ENCODE measurements around the gene GLYR1.
A peak's percentile ranks its signal among the peaks of the same experiment; 100 is the strongest.
"Not testable (repeated sequence)": the region's sequence is repeated elsewhere in the genome, so short reads cannot be mapped to it uniquely, and the experiment has no call there.

Gene GLYR1

DNA sequence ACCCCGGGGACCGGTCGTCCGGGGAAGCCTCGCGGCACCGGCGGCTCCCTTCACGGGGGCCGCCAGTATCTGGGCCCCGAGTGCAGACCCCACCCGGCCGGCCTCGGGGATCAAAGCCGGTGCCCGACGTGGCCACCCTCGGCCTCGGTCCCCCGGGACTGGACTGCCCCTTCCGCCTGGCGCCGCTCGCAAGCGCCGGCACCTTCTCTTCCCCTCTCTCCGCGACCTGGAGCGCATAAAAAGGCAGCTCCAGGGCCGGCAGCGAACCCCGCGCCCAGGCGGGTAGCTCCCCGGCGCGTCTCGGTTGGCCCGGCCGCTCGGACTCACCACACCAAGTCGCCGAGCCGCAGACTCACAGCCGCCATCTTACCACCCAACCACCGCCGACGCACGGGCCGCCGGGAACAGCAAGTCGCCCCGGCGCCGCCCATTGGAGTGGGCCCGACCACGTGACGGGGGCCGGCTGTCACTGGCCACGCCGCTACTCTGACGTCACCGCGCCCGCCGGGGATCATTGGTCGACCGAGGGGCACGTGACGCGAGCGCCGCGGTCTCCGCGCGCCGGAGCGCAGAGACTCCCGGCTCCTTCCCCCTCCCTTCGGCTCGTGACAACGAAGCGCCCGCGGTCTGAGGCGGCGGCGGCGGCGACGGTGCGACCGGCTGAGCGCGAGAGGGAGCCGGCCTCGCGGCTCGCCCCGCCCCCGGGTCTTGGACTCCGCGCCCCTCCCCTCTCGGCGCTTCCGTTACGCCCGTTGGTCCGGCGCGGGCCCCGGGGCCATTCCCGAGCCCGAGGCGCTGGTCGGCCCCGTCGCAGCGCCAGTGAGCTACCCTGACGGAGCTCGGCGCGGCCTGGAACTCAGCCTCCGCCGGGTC is at the start of gene GLYR1, which contains the start of gene UBN1:
Gene GLYR1, minus strand, starts transcription at position 388 of the 873 bp plus-strand sequence. Its CDS starts 23 bp downstream, at position 365.
Gene UBN1, plus strand, starts transcription at position 581 of the 873 bp plus-strand sequence. CDS start 5,437 bp downstream, outside the sequence.
- DNase-seq = peak; percentile 88

- not testable (repeated sequence) for DNase-seq
Measured at GRCh38 chr16:4896761-4897160, 49.7 kb upstream of the GLYR1 start.

GRCh38 chr16:4895366-4895765 is 48.3 kb upstream of the GLYR1 start:
- no peak for DNase-seq

GRCh38 chr16:4894276-4895150 is 47.4 kb upstream of the GLYR1 start:
- DNase-seq = no peak

DNA sequence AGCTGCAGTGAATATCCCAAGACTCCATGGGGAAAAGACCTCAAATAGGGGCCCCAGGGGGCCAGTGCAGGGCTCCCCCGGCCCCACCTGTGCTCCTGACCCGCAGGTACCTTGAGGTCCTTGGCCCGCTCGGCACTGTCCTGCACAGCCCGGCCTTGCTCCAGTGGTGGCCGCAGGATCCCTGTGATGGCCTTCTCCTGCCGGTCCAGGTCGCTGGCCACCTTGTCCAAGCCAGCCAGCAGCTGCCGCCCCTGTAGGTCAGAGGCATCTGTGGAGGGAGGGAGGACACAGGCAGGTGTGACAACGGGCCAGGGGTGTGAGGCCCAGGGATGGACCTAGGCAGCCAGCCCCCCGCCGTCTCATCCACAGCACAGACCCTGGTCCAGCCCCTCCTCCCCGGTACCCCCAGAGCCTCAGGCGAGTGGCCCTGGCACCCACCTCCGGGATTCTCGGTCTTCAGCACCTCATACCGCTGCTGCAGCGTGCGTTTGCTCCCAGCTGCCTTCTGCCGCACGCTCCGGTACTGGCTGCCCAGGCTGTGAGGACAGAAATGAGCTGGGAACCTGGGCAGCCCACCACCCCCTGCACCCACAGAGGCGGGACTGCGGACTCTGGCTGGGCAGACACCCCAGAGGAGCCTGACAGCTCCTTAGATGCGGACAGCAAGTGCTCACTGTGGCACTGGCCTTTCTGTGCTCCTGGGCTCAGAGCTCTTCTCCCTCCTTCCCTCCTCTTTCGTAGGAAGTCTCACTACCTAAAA is 46.2 kb upstream of the GLYR1 start:
- no peak for DNase-seq

DNA sequence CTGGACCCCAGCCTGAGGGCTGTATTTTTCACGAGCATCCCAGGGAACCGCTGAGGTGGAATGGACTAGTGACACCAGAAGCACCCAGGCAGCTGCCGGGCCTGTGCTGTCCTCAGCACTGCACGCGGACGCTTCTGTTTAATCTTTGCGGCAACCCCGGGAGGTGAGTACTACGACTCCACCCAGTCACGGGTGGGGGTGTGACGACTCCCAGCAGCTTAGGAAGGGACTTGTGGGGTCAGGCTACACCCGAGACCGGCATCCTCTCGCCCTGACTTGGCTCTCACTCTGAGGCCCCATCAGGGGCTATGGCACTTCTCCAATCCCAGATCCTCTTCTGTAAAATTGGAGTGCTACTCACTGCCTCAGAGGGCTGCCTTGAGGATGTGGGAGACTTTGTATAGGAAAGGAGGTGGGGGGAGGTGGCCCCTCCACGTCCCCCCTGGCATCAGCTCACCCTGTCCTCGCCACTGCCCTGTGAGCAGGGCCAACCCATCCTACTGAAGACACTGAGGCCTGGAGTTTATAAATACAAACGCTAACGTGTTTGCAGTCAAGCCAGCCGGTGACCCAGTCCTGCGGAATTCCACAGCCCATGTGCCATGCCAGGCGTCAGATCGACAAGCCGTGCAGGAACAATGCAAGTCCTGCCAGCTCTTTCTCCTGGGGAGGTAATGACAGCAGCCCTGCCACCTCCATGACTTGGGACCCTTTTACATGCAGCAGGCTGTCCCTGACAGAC is 45.4 kb upstream of the GLYR1 start:
- DNase-seq = no peak

DNA sequence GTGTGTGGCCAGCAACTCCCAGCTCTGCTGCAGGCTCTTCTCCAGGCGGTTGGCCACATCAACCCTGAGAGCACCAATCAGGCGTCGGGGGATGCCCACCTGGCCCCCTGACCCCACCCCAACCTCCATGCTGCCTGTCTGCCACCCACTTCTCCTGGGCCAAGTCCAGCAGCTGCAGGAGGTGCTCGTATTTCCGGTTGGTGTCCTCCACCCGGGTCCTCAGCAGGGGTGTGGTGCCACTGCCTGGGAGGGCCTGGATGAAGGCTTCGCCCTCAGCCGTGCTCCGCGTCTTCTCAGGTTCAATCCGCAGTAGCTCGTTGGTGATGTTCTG is 44.8 kb upstream of the GLYR1 start:
- DNase-seq = no peak

GRCh38 chr16:4891097-4891885 is 44.2 kb upstream of the GLYR1 start:
- no peak for DNase-seq

DNA sequence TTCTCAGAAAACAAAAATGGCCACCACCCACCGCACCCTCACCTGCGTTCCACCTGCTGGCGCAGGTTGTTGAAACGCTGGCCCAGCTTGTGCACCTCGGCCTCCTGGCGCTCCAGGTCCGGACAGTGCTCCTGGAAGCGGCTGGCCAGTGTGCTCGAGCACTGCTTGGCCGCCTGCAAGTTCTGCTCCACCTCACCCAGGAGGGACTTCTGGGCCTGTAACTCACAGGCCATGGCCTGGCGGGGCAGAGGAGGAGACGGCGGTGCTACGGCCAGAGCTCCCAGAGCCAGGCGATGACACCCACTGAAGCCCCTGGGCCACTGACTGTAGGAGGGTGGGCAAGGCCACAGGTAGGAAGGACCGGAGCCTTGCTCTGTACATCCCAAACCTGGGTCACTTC is 43.6 kb upstream of the GLYR1 start:
- DNase-seq = no peak

GRCh38 chr16:4890026-4890425 is 42.9 kb upstream of the GLYR1 start:
- no peak for DNase-seq

DNA sequence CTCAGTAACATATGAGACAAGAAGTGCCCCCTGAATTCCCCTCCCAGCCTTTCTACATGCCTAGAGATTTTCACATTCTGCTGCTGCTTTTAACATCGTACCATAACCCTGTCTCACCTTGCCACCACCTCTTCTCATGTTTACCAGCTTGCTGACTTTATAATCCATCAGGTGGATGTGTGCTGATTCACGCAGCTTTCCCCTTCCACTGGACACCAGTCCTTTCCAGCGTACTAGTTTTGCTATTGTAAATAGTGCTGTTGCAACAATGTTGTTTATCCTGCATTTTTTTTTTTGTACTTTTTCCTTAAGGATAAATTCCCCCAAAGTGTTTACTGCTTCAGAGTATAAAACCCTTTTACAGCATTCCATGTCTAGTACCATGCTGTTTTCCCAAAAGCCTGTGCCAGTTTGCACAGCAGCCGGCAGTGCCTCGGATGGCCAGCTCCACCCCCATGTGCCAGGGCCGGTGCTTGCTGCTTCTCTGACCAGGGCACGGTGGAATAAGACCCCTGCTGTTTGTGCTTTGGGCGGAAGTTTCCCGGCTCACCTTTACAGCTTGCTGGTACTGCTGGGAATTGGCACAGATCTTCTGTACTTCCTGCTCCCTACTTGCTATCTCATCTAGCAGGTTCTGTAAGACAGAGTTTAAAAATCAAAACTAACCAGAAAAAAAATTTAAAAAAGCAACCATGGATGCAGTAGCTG is 41.5 kb upstream of the GLYR1 start:
- no peak for DNase-seq

DNA sequence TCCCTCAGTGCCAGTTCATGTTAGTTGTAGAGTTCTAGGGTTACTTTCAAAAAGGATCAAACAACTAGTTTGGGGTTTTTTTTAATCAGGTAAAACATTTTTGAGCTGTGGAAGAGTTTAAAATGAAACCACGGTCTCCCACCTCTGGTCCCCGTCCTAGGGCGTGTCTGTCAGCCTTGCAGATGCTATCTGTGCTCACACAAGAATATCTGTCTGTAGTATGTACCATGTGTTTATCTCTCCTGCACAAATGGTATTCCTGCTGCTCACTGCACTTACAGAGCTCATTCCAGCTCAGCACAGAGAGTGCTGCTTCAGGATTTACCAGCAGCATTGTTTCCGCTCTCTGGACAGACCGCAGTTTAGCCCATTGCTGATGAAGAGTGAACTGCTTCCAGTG is 39.1 kb upstream of the GLYR1 start:
- DNase-seq = no peak

DNA sequence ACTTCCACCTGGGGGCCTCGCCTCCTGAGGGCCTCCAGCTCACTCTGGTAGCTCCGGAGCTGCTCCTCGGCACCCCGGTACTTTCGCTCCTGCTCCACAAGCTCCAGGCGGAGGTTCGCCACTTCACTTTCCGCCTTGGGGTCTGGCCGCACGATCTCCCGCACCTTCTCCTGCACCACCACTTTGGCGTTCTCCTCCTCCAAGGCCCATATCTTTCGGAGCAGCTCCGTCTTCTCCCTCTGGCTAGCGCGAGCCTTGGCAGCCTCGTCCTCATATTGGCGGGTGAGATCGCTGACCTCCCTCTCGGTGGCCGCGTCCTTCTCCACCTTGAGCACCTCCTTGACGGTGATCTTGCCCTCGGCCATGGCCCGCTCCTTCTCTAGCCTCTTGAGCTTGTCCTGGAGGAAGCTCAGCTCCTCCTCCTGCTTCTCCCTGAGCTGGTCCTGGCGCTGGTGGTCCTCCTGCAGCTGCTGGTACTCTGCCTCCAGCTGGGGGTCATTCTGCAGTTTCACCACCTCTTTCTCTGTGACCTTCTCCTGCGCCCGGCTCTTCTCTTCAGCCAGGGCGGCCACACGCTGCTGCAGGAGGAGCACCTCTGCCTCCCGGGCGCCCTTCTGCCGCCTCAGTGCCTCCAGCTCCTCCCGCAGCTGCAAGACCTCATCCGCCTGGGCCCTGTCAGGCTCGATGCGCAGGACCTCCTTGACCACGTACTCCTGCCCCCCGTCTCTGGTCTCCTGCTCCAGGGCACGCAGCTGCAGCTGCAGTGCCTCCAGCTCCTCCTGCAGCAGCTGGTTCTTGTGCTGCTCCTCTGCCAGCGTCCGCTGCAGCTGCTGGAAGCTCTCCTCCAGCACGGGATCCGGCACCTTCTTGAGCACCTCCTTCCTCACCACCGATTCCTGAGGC is 38.1 kb upstream of the GLYR1 start:
- DNase-seq = no peak

DNA sequence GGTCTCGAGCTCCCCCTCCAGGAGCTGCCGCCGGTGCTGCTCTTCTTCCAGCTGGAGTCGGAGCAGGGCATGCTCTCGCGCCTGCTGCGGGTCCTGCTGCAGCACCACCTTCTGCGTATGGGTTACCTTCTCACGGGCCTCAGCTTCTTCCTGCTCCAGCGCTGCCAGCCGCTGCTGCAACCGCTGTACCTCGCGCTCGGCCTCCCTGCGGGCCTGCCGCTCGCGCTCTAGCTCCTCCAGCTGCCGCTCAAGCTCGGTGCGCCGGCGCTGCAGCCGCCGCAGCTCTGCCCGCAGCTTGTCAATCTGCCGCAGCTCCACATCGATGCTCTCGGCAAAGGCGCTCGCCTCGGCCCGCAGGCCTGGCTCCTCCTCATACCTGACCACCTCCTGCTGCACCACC is 37.1 kb upstream of the GLYR1 start:
- DNase-seq = no peak

DNA sequence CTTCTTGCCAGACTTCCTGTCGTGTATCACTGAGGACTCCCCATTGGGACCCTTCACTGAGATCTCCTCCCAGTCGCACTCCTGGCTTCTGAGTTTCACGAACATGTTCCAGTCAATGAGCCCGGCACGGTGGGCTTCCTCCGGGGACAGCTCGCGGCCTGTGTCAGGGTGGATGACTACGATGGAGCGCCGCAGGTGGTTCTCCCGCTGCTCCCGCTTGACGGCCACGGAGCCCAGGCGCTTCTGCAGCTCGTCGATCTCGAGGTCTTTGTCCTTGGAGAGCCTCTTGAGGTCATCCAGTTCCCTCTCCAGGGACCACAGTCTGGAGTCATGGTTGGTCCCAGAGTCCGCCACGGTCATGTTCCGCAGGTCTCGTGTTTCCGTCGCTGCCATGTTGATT is 36.4 kb upstream of the GLYR1 start:
- no peak for DNase-seq

DNA sequence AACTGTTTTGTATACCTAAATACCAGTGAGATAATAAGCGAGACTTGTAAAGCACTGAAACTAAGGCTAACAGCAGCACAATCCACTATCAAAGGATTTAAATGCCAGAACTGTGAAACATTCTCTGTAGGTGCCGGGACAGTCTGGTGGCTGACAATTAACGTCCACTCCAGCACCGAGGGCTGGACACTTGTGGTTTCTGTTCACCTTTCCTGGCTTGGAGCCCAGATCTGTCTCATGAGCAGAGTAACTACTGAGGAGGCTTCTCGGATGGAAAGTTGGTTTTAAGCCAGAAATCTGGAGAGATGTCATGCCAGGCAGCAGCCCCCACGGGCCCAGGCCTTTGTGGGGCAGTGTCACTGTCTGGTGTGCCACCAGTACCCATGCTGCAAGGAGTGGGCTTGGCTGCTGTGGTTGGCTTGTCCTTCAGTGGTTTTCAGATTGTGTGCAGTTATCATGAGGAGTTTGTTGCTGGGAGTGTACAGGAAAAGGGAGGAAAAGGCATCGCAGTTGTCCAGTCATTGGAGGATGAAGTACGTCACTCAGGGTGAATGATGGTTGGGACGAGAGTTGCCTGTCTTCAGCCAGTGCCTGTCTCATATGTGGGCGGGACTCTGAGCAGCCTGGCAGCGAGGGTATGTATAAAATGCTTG is 35.7 kb upstream of the GLYR1 start:
- DNase-seq = no peak

DNA sequence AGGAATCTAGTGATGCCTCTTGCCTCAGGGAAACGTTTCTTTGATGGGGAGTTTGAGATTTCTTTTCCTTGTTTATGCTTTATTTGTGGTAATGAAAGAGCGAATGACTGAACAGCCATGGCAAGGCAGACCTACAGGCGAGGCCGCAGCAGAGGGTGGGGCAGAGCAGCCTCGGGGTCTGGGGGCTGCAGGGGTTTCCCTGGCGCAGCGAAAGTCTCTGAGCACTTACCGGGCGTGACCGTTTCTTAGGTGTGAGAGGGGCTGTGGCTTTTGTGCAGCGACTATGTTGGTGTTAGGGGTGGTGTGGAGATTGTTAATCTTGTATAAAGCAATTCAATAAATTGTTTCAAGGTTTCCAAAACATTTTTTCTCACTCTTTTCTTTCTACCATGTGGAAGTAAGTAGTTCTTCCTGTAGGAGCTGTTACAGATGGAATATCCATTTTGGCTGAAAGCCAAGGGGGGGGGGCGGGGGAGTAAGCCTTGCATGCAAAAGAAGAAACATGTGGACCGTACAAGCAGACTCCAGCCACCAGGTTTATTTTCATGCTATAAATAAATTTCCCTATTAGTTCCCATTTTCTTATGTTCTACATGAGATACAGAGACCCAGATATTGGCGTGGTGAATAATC is 35.0 kb upstream of the GLYR1 start:
- no peak for DNase-seq

DNA sequence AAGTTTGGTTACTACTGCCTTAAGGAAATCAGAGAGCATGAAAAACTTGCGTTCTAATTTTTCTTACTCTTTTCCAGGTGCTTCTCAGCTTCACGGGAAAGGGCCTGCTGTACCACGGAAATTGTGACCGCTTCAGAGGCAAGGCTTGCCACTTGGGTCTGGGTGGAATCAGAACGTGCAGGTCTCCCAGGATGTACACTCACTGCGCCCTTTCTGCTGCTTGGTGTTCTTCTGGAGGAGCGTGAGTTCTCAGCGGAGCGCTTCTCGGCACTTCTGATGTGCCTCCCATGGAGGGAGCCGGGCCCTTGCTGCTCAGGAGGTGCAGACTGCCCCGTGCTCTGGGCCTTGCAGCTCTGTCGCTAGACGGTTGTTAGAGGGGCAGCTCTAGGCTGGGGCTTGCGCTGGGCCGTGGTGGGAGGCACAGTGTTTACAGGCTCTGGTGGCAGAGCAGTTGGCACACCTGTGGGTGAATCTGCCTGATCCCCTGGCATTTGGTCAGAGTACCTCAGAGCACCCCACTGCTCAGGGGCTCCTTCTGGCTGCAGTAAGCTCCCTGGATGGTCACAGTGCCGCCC is 33.0 kb upstream of the GLYR1 start:
- no peak for DNase-seq
